GM21825 (cell line): Measurements from ENCODE around the gene PCDHB14.
"Not testable (repeated sequence)": the region's sequence is repeated elsewhere in the genome, so short reads cannot be mapped to it uniquely, and the experiment has no call there.

Experiments used
- ATAC-seq: cut with Tn5 transposase; IDR thresholded peaks from one replicate; pipeline ENCODE4 v1.9.1; 2021; ENCODE audit warnings: mild to moderate bottlenecking, moderate library complexity; ENCODE audit not compliant: unreplicated experiment

PCDHB14 gene

GRCh38 chr5:141223112-141223783 lies at the start of gene PCDHB14:
TSS of gene PCDHB14 (plus strand) at chr5:141223343. CDS start at chr5:141223506, 163 bp downstream.
- no peak for ATAC-seq

- not testable (repeated sequence) for ATAC-seq
Measured at GRCh38 chr5:141174291-141175104, 48.6 kb upstream of the PCDHB14 start.

- ATAC-seq: no peak
Measured at GRCh38 chr5:141175933-141176332, 47.2 kb upstream of the PCDHB14 start.

- not testable (repeated sequence) for ATAC-seq
Measured at GRCh38 chr5:141177577-141178191, 45.5 kb upstream of the PCDHB14 start, which contains the start of gene PCDHB8. TSS of gene PCDHB8 (plus strand) at chr5:141177790. CDS start at chr5:141178035, 245 bp downstream.

- ATAC-seq: not testable (repeated sequence)
Measured at GRCh38 chr5:141179371-141179770, 43.8 kb upstream of the PCDHB14 start.

GRCh38 chr5:141179876-141180275 lies 43.3 kb upstream of the PCDHB14 start:
- not testable (repeated sequence) for ATAC-seq

- no peak for ATAC-seq
Measured at GRCh38 chr5:141180313-141180712, 42.8 kb upstream of the PCDHB14 start.

GRCh38 chr5:141182248-141182647 lies 40.9 kb upstream of the PCDHB14 start, which contains the start of gene PCDHB16:
TSS of gene PCDHB16 (plus strand) at chr5:141182387. CDS start at chr5:141182560, 173 bp downstream.
- no peak for ATAC-seq

- not testable (repeated sequence) for ATAC-seq
Measured at GRCh38 chr5:141184117-141184855, 38.9 kb upstream of the PCDHB14 start.

- no peak for ATAC-seq
Measured at GRCh38 chr5:141186897-141187512, 36.1 kb upstream of the PCDHB14 start, which contains the start of gene PCDHB9. TSS of gene PCDHB9 (plus strand) at chr5:141187161. CDS start at chr5:141187319, 158 bp downstream.

GRCh38 chr5:141188682-141189081 lies 34.5 kb upstream of the PCDHB14 start:
- ATAC-seq: not testable (repeated sequence)

- ATAC-seq: not testable (repeated sequence)
Measured at GRCh38 chr5:141189131-141189530, 34.0 kb upstream of the PCDHB14 start.

- ATAC-seq: no peak
Measured at GRCh38 chr5:141192110-141192725, 30.9 kb upstream of the PCDHB14 start, which contains the start of gene PCDHB10. TSS of gene PCDHB10 (plus strand) at chr5:141192353. CDS start at chr5:141192553, 200 bp downstream.

GRCh38 chr5:141194332-141194731 lies 28.8 kb upstream of the PCDHB14 start:
- not testable (repeated sequence) for ATAC-seq

GRCh38 chr5:141196363-141196762 lies 26.8 kb upstream of the PCDHB14 start:
- no peak for ATAC-seq

- ATAC-seq: no peak
Measured at GRCh38 chr5:141199359-141200235, 23.5 kb upstream of the PCDHB14 start, which contains the start of gene PCDHB11. TSS of gene PCDHB11 (plus strand) at chr5:141199627. CDS start at chr5:141199775, 148 bp downstream.

GRCh38 chr5:141201126-141201525 lies 22.0 kb upstream of the PCDHB14 start:
- ATAC-seq: not testable (repeated sequence)

- not testable (repeated sequence) for ATAC-seq
Measured at GRCh38 chr5:141201646-141202045, 21.5 kb upstream of the PCDHB14 start.
